SKM-1 (cell line): Measurements from ENCODE around the gene KIF3A.
"Not testable (repeated sequence)": the region's sequence is repeated elsewhere in the genome, so short reads cannot be mapped to it uniquely, and the experiment has no call there.

Experiments used
- DNase-seq: peaks from one replicate; lab custom pipeline; 2025; ENCODE audit not compliant: unreplicated experiment; lab: John Stamatoyannopoulos, UW

KIF3A gene

GRCh38 chr5:132729896-132730295, 7.5 kb downstream of the KIF3A start:
- no peak for DNase-seq

- no peak for DNase-seq
Observed at GRCh38 chr5:132725745-132726144, 11.6 kb downstream of the KIF3A start.

GRCh38 chr5:132718544-132719312, 18.6 kb downstream of the KIF3A start:
- DNase-seq = no peak

GRCh38 chr5:132714456-132715307, 22.7 kb downstream of the KIF3A start:
- DNase-seq = no peak

- no peak for DNase-seq
Observed at GRCh38 chr5:132708645-132709044, 28.7 kb downstream of the KIF3A start.

- no peak for DNase-seq
Observed at GRCh38 chr5:132704875-132705274, 32.5 kb downstream of the KIF3A start.

GRCh38 chr5:132695956-132696355, 41.4 kb downstream of the KIF3A start:
- no peak for DNase-seq

- no peak for DNase-seq
Observed at GRCh38 chr5:132692632-132692967, 44.7 kb downstream of the KIF3A start.

- DNase-seq = not testable (repeated sequence)
Observed at GRCh38 chr5:132691755-132692631, 45.4 kb downstream of the KIF3A start.

GRCh38 chr5:132690156-132690555, 47.2 kb downstream of the KIF3A start:
- DNase-seq = no peak

GRCh38 chr5:132689513-132689912, 47.8 kb downstream of the KIF3A start:
- DNase-seq = no peak

- DNase-seq = no peak
Observed at GRCh38 chr5:132688536-132689339, 48.6 kb downstream of the KIF3A start.

GRCh38 chr5:132687995-132688394, 49.4 kb downstream of the KIF3A start:
- no peak for DNase-seq

GRCh38 chr5:132686193-132686592, 51.2 kb downstream of the KIF3A start:
- no peak for DNase-seq

- no peak for DNase-seq
Observed at GRCh38 chr5:132684922-132685720, 52.2 kb downstream of the KIF3A start.

- DNase-seq = no peak
Observed at GRCh38 chr5:132684491-132684890, 52.9 kb downstream of the KIF3A start.

GRCh38 chr5:132681983-132682382, 55.4 kb downstream of the KIF3A start:
- DNase-seq = no peak

- DNase-seq = no peak
Observed at GRCh38 chr5:132681476-132681831, 55.9 kb downstream of the KIF3A start.

GRCh38 chr5:132680780-132681475, 56.4 kb downstream of the KIF3A start:
- DNase-seq = no peak
